Activated gamma-delta T cell (primary cell): Measurements from ENCODE around the gene NREP.

Source experiments
- DNase-seq: peaks from one replicate; lab custom pipeline; 2025; lab: John Stamatoyannopoulos, UW
- total RNA-seq, 2 donors: gene quantifications; one replicate each; lab custom pipeline; 2026; lab: John Stamatoyannopoulos, UW

Gene NREP
- 9.6 to 14.3 reads per million in 2 donors for total RNA-seq

GRCh38 chr5:111756581-111757354 lies at the start of gene NREP:
TSS of gene NREP (minus strand) at chr5:111757194. CDS start at chr5:111755772, 1,422 bp downstream.
- DNase-seq, result no peak

DNA sequence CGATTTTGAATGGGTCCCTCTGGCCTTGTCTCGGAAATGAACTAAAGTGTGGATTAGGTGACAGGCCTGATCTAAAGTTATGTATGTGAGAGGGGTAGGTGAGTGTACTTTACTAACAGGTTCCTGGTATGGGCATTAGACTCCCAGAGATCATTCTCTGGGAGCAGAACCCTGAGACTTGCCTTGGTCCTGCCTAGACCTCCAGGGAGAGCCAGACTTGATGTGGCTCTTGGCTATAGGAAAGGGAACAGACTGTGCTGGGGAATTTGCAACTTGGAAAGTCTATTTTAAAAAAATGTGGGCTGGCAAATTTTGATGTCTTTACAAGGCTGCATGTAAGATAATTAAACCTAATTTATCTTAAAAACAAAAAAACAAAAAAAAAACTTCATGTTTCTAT lies 49.8 kb upstream of the NREP start:
- DNase-seq, result no peak

DNA sequence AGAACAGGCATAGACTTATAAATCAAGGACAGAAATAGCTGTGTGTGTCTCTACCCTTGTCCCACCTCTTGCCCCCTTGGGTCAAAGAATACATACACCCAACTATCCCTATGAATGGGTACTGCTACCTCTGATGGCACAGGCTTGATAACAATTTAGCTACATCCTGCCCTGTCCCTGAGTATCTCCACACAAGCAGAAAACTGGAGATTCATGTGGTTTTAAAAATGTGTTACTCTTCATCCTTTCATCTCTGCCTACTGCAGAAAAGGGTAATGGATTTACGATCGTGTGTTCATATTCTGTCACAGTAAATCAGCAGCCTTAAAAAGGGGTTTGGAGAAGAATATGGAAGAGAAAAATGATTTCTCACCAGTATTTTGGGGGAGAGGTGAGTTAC lies 49.2 kb upstream of the NREP start:
- DNase-seq, result no peak

GRCh38 chr5:111805071-111805470 lies 48.1 kb upstream of the NREP start:
- DNase-seq, result no peak

DNA sequence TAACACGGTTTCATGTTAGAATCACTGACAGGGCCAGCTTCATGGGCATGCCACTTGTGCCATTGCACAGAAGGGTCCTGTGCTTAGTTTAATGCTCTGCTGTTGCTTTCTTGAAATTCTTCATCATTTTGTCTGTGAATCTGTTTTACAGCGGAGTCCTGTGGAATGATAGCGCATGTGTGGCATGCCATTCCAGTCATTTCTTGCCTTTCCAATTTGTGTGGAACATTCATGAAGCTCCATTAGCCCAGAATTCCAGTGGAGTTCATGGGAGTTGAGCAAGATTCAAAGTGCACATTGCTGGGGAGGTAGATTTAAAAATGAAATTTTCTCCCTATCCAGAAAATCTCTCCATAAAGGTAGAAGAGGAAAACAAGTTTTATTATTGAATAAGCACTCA lies 43.4 kb upstream of the NREP start:
- no peak for DNase-seq

DNA sequence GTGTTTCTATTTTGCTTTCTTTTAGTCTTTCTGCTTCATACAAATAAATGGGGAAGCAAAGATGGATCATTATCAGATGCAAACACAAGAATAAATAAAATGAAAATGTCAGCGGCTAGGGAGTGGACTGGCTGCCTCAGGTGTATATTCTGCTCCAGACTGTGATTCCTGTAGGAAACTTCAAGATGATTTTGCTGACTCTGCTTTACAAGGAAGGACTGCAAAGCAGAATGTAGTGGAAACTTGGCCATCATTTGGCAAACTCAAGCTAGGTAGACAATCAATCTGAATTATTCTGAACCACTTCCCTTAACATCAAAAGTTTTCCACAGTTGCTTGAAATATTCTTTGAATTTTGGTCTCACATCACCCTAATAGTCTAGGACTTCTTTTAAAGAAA lies 38.1 kb upstream of the NREP start:
- DNase-seq, result no peak

GRCh38 chr5:111792471-111793058 lies 35.6 kb upstream of the NREP start:
- DNase-seq, result no peak

DNA sequence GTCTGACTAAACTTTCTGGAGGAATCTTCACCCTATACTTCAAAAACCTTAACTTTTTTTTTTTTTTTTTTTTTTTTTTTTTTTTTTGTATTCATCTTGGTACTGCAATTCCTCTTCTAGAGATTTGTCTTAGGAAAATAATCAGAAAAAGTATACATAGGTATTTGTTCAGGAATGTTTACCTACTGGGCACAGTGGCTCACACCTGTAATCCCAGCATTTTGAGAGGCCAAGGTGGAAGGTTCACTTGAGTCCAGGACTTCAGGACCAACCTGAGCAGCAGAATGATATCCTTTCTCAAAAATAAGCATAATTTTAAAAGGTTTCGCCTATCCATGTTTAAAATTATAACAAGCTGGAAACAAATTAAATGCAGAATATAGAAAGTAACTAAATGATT lies 33.3 kb upstream of the NREP start:
- DNase-seq, result no peak

DNA sequence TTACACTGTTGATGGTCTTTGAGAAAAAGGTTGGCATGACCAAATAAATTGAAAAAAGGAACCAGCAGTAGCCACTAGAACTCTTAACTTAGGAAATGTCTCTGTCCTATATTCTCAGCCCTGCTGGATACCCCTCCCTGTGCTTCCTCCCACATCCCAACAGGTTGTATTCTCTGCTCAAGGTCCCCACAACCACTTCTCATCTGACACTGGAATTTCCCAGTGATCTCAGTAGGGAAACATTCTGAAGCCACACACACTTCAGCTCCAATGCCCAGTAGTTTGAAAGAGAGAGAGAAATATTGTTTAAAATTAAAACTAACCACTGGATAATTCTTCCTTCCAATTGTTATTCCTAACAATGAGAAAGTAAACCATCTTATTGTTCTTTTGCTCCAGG lies 30.0 kb upstream of the NREP start:
- no peak for DNase-seq

DNA sequence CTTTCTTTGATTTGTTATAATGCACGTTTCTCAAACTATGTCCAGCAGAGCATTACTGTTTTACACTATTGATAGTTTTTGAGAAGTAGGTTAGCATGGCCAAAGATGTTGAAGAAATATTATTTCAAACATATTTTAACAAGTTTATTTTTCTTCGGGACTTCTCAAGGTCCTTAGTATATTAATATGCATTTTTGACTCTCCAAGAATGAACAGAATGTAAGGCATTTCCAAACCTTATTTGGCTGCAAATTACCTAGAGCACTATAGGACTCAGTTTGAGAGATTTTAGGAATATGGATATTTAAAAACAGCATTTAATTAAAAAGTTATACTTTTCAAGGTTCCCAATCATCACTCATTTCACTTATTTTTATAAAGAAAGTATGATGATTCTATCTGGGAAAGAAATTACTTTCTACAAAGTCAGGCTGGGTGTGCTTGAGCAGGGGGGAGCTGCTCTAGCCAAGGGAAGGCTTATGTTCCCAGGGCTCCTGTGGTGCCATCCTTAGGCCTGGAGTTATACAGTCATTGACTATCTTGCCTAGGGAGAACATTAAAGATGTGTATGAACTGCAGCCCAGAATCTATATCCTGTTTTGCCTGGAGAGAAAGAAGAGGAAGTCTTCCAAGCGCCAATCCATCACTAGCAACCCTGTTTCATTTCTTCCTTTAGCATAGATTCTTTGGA lies 27.6 kb upstream of the NREP start:
- no peak for DNase-seq

GRCh38 chr5:111783537-111783936 lies 26.5 kb upstream of the NREP start:
- DNase-seq, result no peak

GRCh38 chr5:111782216-111782615 lies 25.2 kb upstream of the NREP start:
- DNase-seq, result no peak

DNA sequence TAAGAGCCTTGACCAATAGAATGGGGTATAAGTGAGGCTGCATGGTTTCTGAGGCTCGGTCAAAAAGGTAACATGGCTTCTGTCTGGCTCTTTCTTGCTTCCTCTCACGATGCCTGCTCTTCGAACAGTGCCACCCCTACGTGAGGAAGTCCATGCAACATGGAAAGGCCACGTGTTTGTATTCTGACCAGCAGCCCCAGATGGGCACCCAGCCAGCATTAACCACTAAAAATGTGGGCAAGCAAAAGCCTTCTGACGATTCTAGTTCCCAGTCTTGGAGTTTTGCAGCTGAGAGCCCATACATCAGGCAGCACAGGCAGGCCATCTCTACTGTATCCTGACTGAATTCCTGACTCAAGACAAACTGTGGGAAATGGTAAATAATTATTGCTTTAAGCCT lies 24.2 kb upstream of the NREP start:
- no peak for DNase-seq

DNA sequence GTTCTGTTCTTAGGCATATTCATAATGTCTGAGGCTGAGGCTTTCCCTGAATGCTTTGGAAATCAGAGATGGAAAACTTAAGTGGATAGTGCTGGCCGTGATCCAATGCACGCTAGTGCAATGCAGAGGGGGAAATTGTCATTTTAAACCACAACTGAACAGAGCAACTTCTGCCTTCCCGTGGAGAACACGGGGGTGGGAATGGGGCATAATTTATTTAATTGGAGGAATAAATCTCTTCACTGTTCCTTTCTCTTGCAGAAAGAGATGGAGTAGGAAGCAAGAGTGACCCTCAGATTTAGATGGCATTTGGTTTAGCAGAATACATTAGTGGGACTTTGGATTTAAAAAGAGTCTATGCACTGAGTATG lies 22.9 kb upstream of the NREP start:
- DNase-seq, result no peak

GRCh38 chr5:111779260-111779921 lies 22.4 kb upstream of the NREP start:
- no peak for DNase-seq

- no peak for DNase-seq
Observed at GRCh38 chr5:111776913-111777781, 20.2 kb upstream of the NREP start.

GRCh38 chr5:111775224-111775623 lies 18.2 kb upstream of the NREP start:
- no peak for DNase-seq

DNA sequence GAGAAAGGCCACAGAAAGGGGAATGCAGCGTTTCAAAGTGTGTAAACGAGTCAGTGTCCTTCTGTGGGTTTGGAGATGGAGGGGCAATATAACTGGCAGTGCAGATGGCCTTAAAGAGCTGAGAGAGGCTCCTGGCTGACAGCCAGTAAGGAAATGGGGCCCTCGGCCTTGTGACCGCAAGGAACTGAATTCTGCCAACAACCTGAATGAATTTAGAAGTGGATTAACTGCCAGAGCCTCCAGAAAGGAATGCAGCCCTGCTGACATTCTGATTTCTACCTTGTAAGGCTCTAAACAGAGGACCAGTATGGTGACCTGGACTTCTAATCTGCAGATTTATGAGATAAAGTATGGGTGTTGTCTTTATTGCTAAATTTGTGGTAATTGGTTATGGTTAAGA lies 17.5 kb upstream of the NREP start:
- no peak for DNase-seq

GRCh38 chr5:111772456-111773122 lies 15.6 kb upstream of the NREP start:
- no peak for DNase-seq

GRCh38 chr5:111769541-111769940 lies 12.5 kb upstream of the NREP start:
- no peak for DNase-seq
